ENCODE measurements around the gene FOSB. TPM values are rescaled to one million over a fixed set of nuclear protein-coding genes. Genes with fewer than 3 reads are reported as not detected.
A peak's percentile ranks its signal among the peaks of the same experiment; 100 is the strongest.

FOSB gene
- total and polyA plus RNA-seq, 9 of the 15 experiments (the other 6 are each of a cell fraction or from before 2014, with no cell fraction given) = 0.11 to 2.7 (median 0.73) TPM

GRCh38 chr19:45483033-45483432 lies 15.2 kb downstream of the FOSB start:
- Histone ChIP-seq H3K9me1 (ENCODE audit: control insufficient read depth, insufficient read depth, low read length) (no peaks in the 10 kb centered on the region), H3K9me3 (replicated peaks; ENCODE audit: control insufficient read depth, insufficient read depth, low read depth, low read length) (no peaks in the 10 kb centered on the region), H3K36me3 (ENCODE audit: control insufficient read depth, insufficient read depth, low read length) (no peaks in the 10 kb centered on the region), H3K79me2 (ENCODE audit: control insufficient read depth, insufficient read depth, low read length) (no peaks in the 10 kb centered on the region), H4K20me1 (replicated peaks; ENCODE audit: control insufficient read depth, insufficient read depth, low read length) (no peaks in the 10 kb centered on the region), H3K4me1 (replicated peaks in 1 of 2; ENCODE audit: control insufficient read depth in 2 of 2, insufficient read depth in 2 of 2, low read length in 2 of 2) (peaks cover 5% of the 10 kb centered on the region in 2 experiments; a peak in 3 of 5 replicates), H3K27me3 (ENCODE audit: control insufficient read depth in 2 of 2, insufficient read depth in 2 of 2, low read length in 2 of 2) (no peaks in the 10 kb centered on the region), H3K27ac (ENCODE audit: extremely low read depth, low read depth, low read length) (no peak overlapping the region), H3K4me3 (no peak overlapping the region), H2AFZ (ENCODE audit: low read depth, low read length) (no peak overlapping the region), H3K9ac (ENCODE audit: insufficient read depth in 1 of 2, low read depth in 2 of 2, low read length in 2 of 2) (no peak overlapping the region), H3K4me2 (ENCODE audit: insufficient read depth, low read length) (no peak overlapping the region)
- BruUV-seq (replicated peaks) = no TSS peak
- in situ Hi-C loops (cut with MboI) (no loop called here), intact Hi-C loops (cut with micrococcal nuclease) (no loop called here)
- no peak for TF ChIP-seq TAF7 (tag; IDR thresholded peaks at IDR 0.05)
- no peak for TF ChIP-seq SP2 (IDR thresholded peaks at IDR 0.05; ENCODE audit: extremely low read depth, low read depth, low read length, poor library complexity, severe bottlenecking)
- TF ChIP-seq ZBTB5 (IDR thresholded peaks at IDR 0.05) = no peak
- TF ChIP-seq NKRF (IDR thresholded peaks at IDR 0.05; ENCODE audit: borderline replicate concordance) = no peak
- TF ChIP-seq SMARCA5 (IDR thresholded peaks at IDR 0.05) = no peak
- TF ChIP-seq ZNF121 (CRISPR knock-in tag; conservative IDR thresholded peaks at IDR 0.05) = peak; percentile 81
- peak; percentile 3 for TF ChIP-seq RBM25 (IDR thresholded peaks at IDR 0.05; ENCODE audit: low read depth, low read length, severe bottlenecking)
- POLR2A ChIA-PET = no interaction called here
- CTCF ChIA-PET (ENCODE audit: low intra/inter-chr PET ratio) = no interaction called here
- DNase-seq (ENCODE audit: extremely low read depth in 1 of 4, low spot score in 3 of 4) = no peak
- FAIRE-seq = no peak
- 55% methylated on average over 5 of the region's 5 CpGs for WGBS (ENCODE audit: insufficient coverage, low coverage, missing lambda C conversion rate)
- ATAC-seq = no peak
